Lung (tissue), 12 donors: ENCODE measurements around the gene BATF2. TPM values are rescaled to one million over a fixed set of nuclear protein-coding genes. Genes with fewer than 3 reads are reported as not detected.
"Not testable (repeated sequence)": the region's sequence is repeated elsewhere in the genome, so short reads cannot be mapped to it uniquely, and the experiment has no call there.

Source experiments
- ATAC-seq: fragments of 200-7000 bp; cut with Tn5 transposase; one replicate; pipeline ENCODE4 v1.9.1; 2020; ENCODE audit warnings: moderate number of reproducible peaks; ENCODE audit not compliant: insufficient read depth, low FRiP score
- DNase-seq, 3 donors: peaks; one replicate each; pipeline ENCODE4 v3.0.0-alpha.2; 2013 to 2017
- H3K27ac ChIP-seq, 2 donors: one replicate each; pipeline ENCODE4 v1.5.1; 2013; ENCODE audit warnings: mild to moderate bottlenecking in 2 of 2, moderate library complexity in 2 of 2, control low read depth in 1 of 2, inconsistent platforms in 1 of 2, low read depth in 1 of 2, low read length in 1 of 2
- H3K27me3 ChIP-seq, 3 donors: one replicate each; pipeline ENCODE4 v1.5.1; 2013; ENCODE audit warnings: low read length in 2 of 3; ENCODE audit not compliant: control insufficient read depth in 3 of 3, insufficient read depth in 3 of 3
- H3K36me3 ChIP-seq, 4 donors: one replicate each; pipeline ENCODE4 v1.5.1; 2013; ENCODE audit warnings: low read length in 4 of 4, mild to moderate bottlenecking in 1 of 4, moderate library complexity in 1 of 4; ENCODE audit not compliant: control insufficient read depth in 4 of 4, insufficient read depth in 4 of 4
- H3K4me1 ChIP-seq, 5 donors: one replicate each; pipeline ENCODE4 v1.5.1; 2013; ENCODE audit warnings: low read length in 5 of 5, mild to moderate bottlenecking in 2 of 5, moderate library complexity in 1 of 5; ENCODE audit not compliant: control insufficient read depth in 5 of 5, insufficient read depth in 5 of 5
- H3K4me3 ChIP-seq: one replicate; pipeline ENCODE4 v1.5.1; 2013; ENCODE audit warnings: mild to moderate bottlenecking, control low read depth, moderate library complexity
- H3K9ac ChIP-seq, 2 donors: one replicate each; pipeline ENCODE4 v1.5.1; 2013; ENCODE audit warnings: low read length in 2 of 2, control low read depth in 1 of 2; ENCODE audit not compliant: insufficient read depth in 1 of 2
- H3K9me3 ChIP-seq, 4 donors: one replicate each; pipeline ENCODE4 v1.5.1; 2013; ENCODE audit warnings: low read length in 3 of 4, mild to moderate bottlenecking in 1 of 4, moderate library complexity in 1 of 4; ENCODE audit not compliant: control insufficient read depth in 4 of 4, insufficient read depth in 3 of 4
- CTCF ChIP-seq: IDR thresholded peaks from 2 replicates; pipeline ENCODE4 v1.5.1; 2012; ENCODE audit warnings: mild to moderate bottlenecking; ENCODE audit errors: control extremely low read depth, extremely low read depth
- WGBS, 2 donors: extraction: QIAGEN DNeasy Blood & Tissue Kit; methylation state at CpG; one replicate each; pipeline ENCODE4 v1.1.7; 2013; 5-methylcytosine and 5-hydroxymethylcytosine counted together
- polyA plus RNA-seq, 2 donors: library from polyadenylated mRNA; stranded (reverse); fragments of 200-250 nt; gene quantifications; one replicate each; pipeline ENCODE4 v1.2.1, GENCODE V29; 2013
- total RNA-seq, 2 donors: library from RNA; depleted of rRNA in 1 of 2; stranded (reverse); fragments of >200 nt in 1 of 2; gene quantifications; one replicate each; pipeline ENCODE4 v1.2.1, GENCODE V29; 2014 to 2021
- donor health status: control.
- donor health status: control.
- donor health status: Bipolar disorder and iron deficiency.
- donor health status: healthy.
- donor health status: DM: yes; HTN: yes; CAD: no.

Gene BATF2
- total and polyA plus RNA-seq, 4 donors, result 2.9 to 7.4 (median 5.0) TPM

GRCh38 chr11:65032216-65032615 is 35.4 kb upstream of the BATF2 start:
- Histone ChIP-seq H3K4me3 (no peak overlapping the region), H3K27ac (no peak overlapping the region), H3K36me3 (peaks cover 0 to 33% (median 13%) of the 10 kb centered on the region in 4 donors), H3K27me3 (no peaks in the 10 kb centered on the region), H3K9me3 (no peaks in the 10 kb centered on the region), H3K9ac (no peak overlapping the region), H3K4me1 (peaks cover 3 to 9% (median 6%) of the 10 kb centered on the region in 5 donors)
- DNase-seq (no peak), ATAC-seq (no peak)
- WGBS, 2 donors, result 85 to 86% methylated on average over 13 of the region's 13 CpGs
- no peak for TF ChIP-seq CTCF

- H3K4me1 ChIP-seq, result peaks cover 3 to 11% (median 8%) of the 10 kb centered on the region in 5 donors
- TF ChIP-seq CTCF, result peak; percentile 91
- 1 to 2% methylated on average over 48 to 51 of the region's 51 CpGs for WGBS, 2 donors
Measured at GRCh38 chr11:65027213-65028067, 30.7 kb upstream of the BATF2 start, which contains the start of gene SNX15. Gene SNX15, plus strand, starts transcription at chr11:65027439. Its CDS starts 99 bp downstream, at chr11:65027538.

GRCh38 chr11:65026810-65027209 is 30.0 kb upstream of the BATF2 start:
- Histone ChIP-seq H3K4me1 (peaks cover 3 to 11% (median 8%) of the 10 kb centered on the region in 5 donors), H3K27me3 (no peaks in the 10 kb centered on the region), H3K9me3 (no peaks in the 10 kb centered on the region), H3K36me3 (peaks cover 0 to 6% (median 3%) of the 10 kb centered on the region in 4 donors), H3K4me3 (no peak overlapping the region), H3K9ac (peak overlapping the region in 1 of 2 donors; percentile 61), H3K27ac (peak overlapping the region; percentile 90 to 92)
- WGBS, 2 donors, result 60 to 78% methylated on average over 10 of the region's 10 CpGs
- DNase-seq (no peak), ATAC-seq (no peak)
- TF ChIP-seq CTCF, result no peak

More at GRCh38 chr11:65027213-65028067, 30.7 kb upstream of the BATF2 start, which contains the start of gene SNX15:
- H3K4me3 ChIP-seq, result peak within 1 kb of the TSS; percentile 46
- peaks cover 0 to 6% (median 5%) of the 10 kb centered on the region in 4 donors for H3K36me3 ChIP-seq
- peak within 1 kb of the TSS; percentile 55 to 61 for H3K9ac ChIP-seq
- H3K27me3 ChIP-seq, result no peaks in the 10 kb centered on the region
- peak within 1 kb of the TSS; percentile 90 to 92 for H3K27ac ChIP-seq
- DNase-seq (peak; percentile 95 to 99 (median 98)), ATAC-seq (peak; percentile 98)
- no peaks in the 10 kb centered on the region for H3K9me3 ChIP-seq

GRCh38 chr11:65023502-65023901 is 26.7 kb upstream of the BATF2 start:
- H3K9me3 ChIP-seq, H3K27me3 ChIP-seq, H3K4me3 ChIP-seq, H3K9ac ChIP-seq, ATAC-seq, H3K27ac ChIP-seq, DNase-seq: not testable (repeated sequence)
- Histone ChIP-seq H3K36me3 (peaks cover 0 to 14% (median 12%) of the 10 kb centered on the region in 4 donors), H3K4me1 (peaks cover 3 to 10% (median 6%) of the 10 kb centered on the region in 5 donors)
- 80 to 84% methylated on average over 8 of the region's 8 CpGs for WGBS, 2 donors
